ENCODE results near the gene SPEG. TPM values are rescaled to one million over a fixed set of nuclear protein-coding genes. Genes with fewer than 3 reads are reported as not detected.

Gene SPEG
- total and polyA plus RNA-seq, 2 of the 8 experiments (the other 6 are each of a cell fraction or from before 2014, with no cell fraction given) = 19.9 to 32.0 TPM

GRCh38 chr2:219451661-219452360 lies 17.2 kb downstream of the SPEG start:
- POLR2A ChIA-PET (ENCODE audit: partially characterized antibody) = interaction anchor here (0.6 to 0.7 kb wide), 2 partner anchors 12 to 47 kb away, joined by 3 read pairs; no protein-coding TSS in a partner anchor
- CTCF ChIA-PET (ENCODE audit: partially characterized antibody) = interaction anchor here (0.6 to 113.1 kb wide), 4 partner anchors 6 to 553 kb away, joined by 3 to 7248 read pairs (median 3660); partner anchors contain the start of genes ASIC4, CHPF, DES and GMPPA
- FAIRE-seq = no peak
- TF ChIP-seq MAFK (IDR thresholded peaks at IDR 0.05; ENCODE audit: low read depth, low read length) (no peak), POLR2A (IDR thresholded peaks at IDR 0.05; ENCODE audit: control extremely low read depth in 1 of 2, low read depth in 2 of 2, low read length in 2 of 2) (no peak), ASH2L (IDR thresholded peaks at IDR 0.05; ENCODE audit: low read length) (no peak), HDAC6 (IDR thresholded peaks at IDR 0.05; ENCODE audit: low read depth, low read length) (no peak), KDM4A (IDR thresholded peaks at IDR 0.05; ENCODE audit: low read depth, low read length, severe bottlenecking) (no peak), RFX5 (IDR thresholded peaks at IDR 0.05; ENCODE audit: borderline replicate concordance, low read depth, low read length) (no peak), TCF12 (IDR thresholded peaks at IDR 0.05; ENCODE audit: low read depth, low read length) (no peak), FOSL1 (IDR thresholded peaks at IDR 0.05; ENCODE audit: insufficient read depth, low read depth, low read length) (no peak), SUZ12 (IDR thresholded peaks at IDR 0.05; ENCODE audit: low read length) (no peak), SAP30 (IDR thresholded peaks at IDR 0.05; ENCODE audit: insufficient read depth, insufficient replicate concordance, low read length) (no peak), JUN (IDR thresholded peaks at IDR 0.05; ENCODE audit: low read depth, low read length) (no peak), TBP (IDR thresholded peaks at IDR 0.05; ENCODE audit: low read depth, low read length) (no peak), SIN3A (conservative IDR thresholded peaks at IDR 0.05 in 1 of 2, IDR thresholded peaks at IDR 0.05 in 1 of 2; ENCODE audit: low read depth in 1 of 2, low read length in 2 of 2) (no peak)

More at GRCh38 chr2:219451661-219452360, 17.2 kb downstream of the SPEG start:
- Histone ChIP-seq H3K9ac (replicated peaks in 1 of 4; ENCODE audit: extremely low read depth in 1 of 4, low read depth in 3 of 4, low read length in 3 of 4) (no peak overlapping the region), H3K23me2 (ENCODE audit: low read depth, low read length) (peaks cover 5% of the 10 kb centered on the region; the same call in 1 of the 2 replicates), H3K27ac (ENCODE audit: low read depth, low read length) (no peak overlapping the region), H2BK12ac (ENCODE audit: low read depth, low read length) (no peak overlapping the region), H4K5ac (ENCODE audit: insufficient read length, low read depth, low read length) (no peak overlapping the region), H2BK15ac (ENCODE audit: low read length) (no peak overlapping the region), H3K23ac (ENCODE audit: insufficient read length) (no peak overlapping the region), H3K79me2 (ENCODE audit: control insufficient read depth in 1 of 2, insufficient read depth in 2 of 2, low read length in 2 of 2) (no peaks in the 10 kb centered on the region), H3K36me3 (ENCODE audit: control insufficient read depth in 2 of 4, insufficient read depth in 4 of 4, low read length in 3 of 4) (no peaks in the 10 kb centered on the region), H3K4ac (replicated peaks; ENCODE audit: insufficient read length, low read depth, low read length) (no peak overlapping the region), H3K56ac (replicated peaks; ENCODE audit: insufficient read length, low read depth, low read length) (no peak overlapping the region), H2AK5ac (ENCODE audit: low read depth, low read length) (no peak overlapping the region), H3K18ac (ENCODE audit: extremely low read depth, low read length) (no peak overlapping the region), H3K14ac (ENCODE audit: insufficient read length) (no peak overlapping the region), H3K27me3 (replicated peaks in 1 of 4; ENCODE audit: control insufficient read depth in 3 of 4, extremely low read depth in 1 of 4, insufficient read depth in 3 of 4, low read length in 3 of 4) (peaks cover 6 to 23% (median 19%) of the 10 kb centered on the region in 4 experiments), H2BK5ac (ENCODE audit: low read depth, low read length) (no peak overlapping the region), H4K20me1 (replicated peaks in 1 of 2; ENCODE audit: control insufficient read depth in 1 of 2, insufficient read depth in 2 of 2, low read length in 2 of 2) (peaks cover 2 to 5% of the 10 kb centered on the region in 2 experiments), H3K4me1 (replicated peaks in 1 of 4; ENCODE audit: control insufficient read depth in 3 of 4, insufficient read depth in 4 of 4, low read length in 3 of 4) (peaks cover 0 to 26% (median 7%) of the 10 kb centered on the region in 4 experiments; a peak in 6 of 7 replicates), H4K91ac (replicated peaks; ENCODE audit: insufficient read length, low read length) (no peak overlapping the region), H2BK120ac (replicated peaks; ENCODE audit: low read depth, low read length) (no peak overlapping the region), H3K9me3 (ENCODE audit: insufficient read depth in 2 of 2, low read depth in 1 of 2, low read length in 1 of 2) (no peaks in the 10 kb centered on the region), H3K79me1 (ENCODE audit: low read depth, low read length) (no peaks in the 10 kb centered on the region), H4K8ac (ENCODE audit: extremely low read depth, insufficient read depth, low read length) (no peak overlapping the region), H3K4me3 (ENCODE audit: extremely low read depth in 1 of 4, insufficient read depth in 2 of 4, low read depth in 3 of 4, low read length in 4 of 4) (no peak overlapping the region), H2BK20ac (ENCODE audit: low read length) (no peak overlapping the region), H2AFZ (ENCODE audit: low read length) (no peak overlapping the region), H3K4me2 (ENCODE audit: insufficient read depth in 1 of 2, low read depth in 2 of 2, low read length in 2 of 2) (no peak overlapping the region)
- no peak for DNase-seq (ENCODE audit: low read depth in 1 of 2, low spot score in 2 of 2)
- WGBS, 2 experiments (ENCODE audit: extremely low coverage in 1 of 2, insufficient coverage in 1 of 2, insufficient read length in 1 of 2, insufficient replicate concordance in 2 of 2, low coverage in 1 of 2, low lambda C conversion rate in 2 of 2, missing lambda C conversion rate in 1 of 2) = 91% methylated on average over 18 of the region's 18 CpGs; no CpG with 5 or more reads in 1 of the 2 experiments
